Measurements from ENCODE around the gene GSPT1.

The GSPT1 gene

GRCh38 chr16:11890231-11890965, 25.4 kb downstream of the GSPT1 start:
- no peak for TF ChIP-seq CTCF (IDR thresholded peaks at IDR 0.05; ENCODE audit: extremely low read depth, insufficient read depth, missing control alignments)
- in situ Hi-C loops (cut with MboI; ENCODE audit: low pct_unique_long_range_greater_than_20kb, low sequenced_read_pairs, unreplicated experiment), result no loop called here
- no peak for DNase-seq (ENCODE audit: low spot score)

- TF ChIP-seq CTCF (IDR thresholded peaks at IDR 0.05; ENCODE audit: extremely low read depth, insufficient read depth, missing control alignments), result no peak
- in situ Hi-C loops (cut with MboI; ENCODE audit: low pct_unique_long_range_greater_than_20kb, low sequenced_read_pairs, unreplicated experiment), result no loop called here
- no peak for DNase-seq (ENCODE audit: low spot score)
Measured at GRCh38 chr16:11886881-11887280, 28.9 kb downstream of the GSPT1 start.

- in situ Hi-C loops (cut with MboI; ENCODE audit: low pct_unique_long_range_greater_than_20kb, low sequenced_read_pairs, unreplicated experiment), result no loop called here
- DNase-seq (ENCODE audit: low spot score), result no peak
- no peak for TF ChIP-seq CTCF (IDR thresholded peaks at IDR 0.05; ENCODE audit: extremely low read depth, insufficient read depth, missing control alignments)
Measured at GRCh38 chr16:11884035-11884434, 31.7 kb downstream of the GSPT1 start.

- no peak for DNase-seq (ENCODE audit: low spot score)
- in situ Hi-C loops (cut with MboI; ENCODE audit: low pct_unique_long_range_greater_than_20kb, low sequenced_read_pairs, unreplicated experiment), result no loop called here
- TF ChIP-seq CTCF (IDR thresholded peaks at IDR 0.05; ENCODE audit: extremely low read depth, insufficient read depth, missing control alignments), result no peak
Measured at GRCh38 chr16:11880007-11880406, 35.7 kb downstream of the GSPT1 start.

- no peak for TF ChIP-seq CTCF (IDR thresholded peaks at IDR 0.05; ENCODE audit: extremely low read depth, insufficient read depth, missing control alignments)
- in situ Hi-C loops (cut with MboI; ENCODE audit: low pct_unique_long_range_greater_than_20kb, low sequenced_read_pairs, unreplicated experiment), result no loop called here
Measured at GRCh38 chr16:11877374-11877773, 38.4 kb downstream of the GSPT1 start.

GRCh38 chr16:11876306-11876705, 39.5 kb downstream of the GSPT1 start:
- TF ChIP-seq CTCF (IDR thresholded peaks at IDR 0.05; ENCODE audit: extremely low read depth, insufficient read depth, missing control alignments), result no peak
- DNase-seq (ENCODE audit: low spot score), result no peak
- in situ Hi-C loops (cut with MboI; ENCODE audit: low pct_unique_long_range_greater_than_20kb, low sequenced_read_pairs, unreplicated experiment), result no loop called here

More at GRCh38 chr16:11877374-11877773, 38.4 kb downstream of the GSPT1 start:
- no peak for DNase-seq (ENCODE audit: low spot score)
